Measurements from ENCODE around the gene CFAP65.

GRCh38 chr2:218979846-218980734, 61.2 kb downstream of the CFAP65 start:
- no peak for TF ChIP-seq EZH2 (IDR thresholded peaks at IDR 0.05; ENCODE audit: low read length)
- TF ChIP-seq CTCF (optimal IDR thresholded peaks at IDR 0.05 in 1 of 3, IDR thresholded peaks at IDR 0.05 in 1 of 3, conservative IDR thresholded peaks at IDR 0.05 in 1 of 3; ENCODE audit: extremely low read depth in 1 of 3, insufficient read depth in 2 of 3, low read length in 3 of 3), result peak; percentile 90 to 96 (median 91)

Measured in keratinocyte (primary cell).